Measurements from ENCODE around the gene HOXB6. TPM values are rescaled to one million over a fixed set of nuclear protein-coding genes. Genes with fewer than 3 reads are reported as not detected.

The HOXB6 gene
- polyA plus RNA-seq, 3 donors: not detected

Small RNA genes lying within 50 kb of the gene (small RNA-seq; reads per million reads assigned to genes)
- gene MIR196A1 (ENCODE audit: insufficient read length, low read depth): not detected

Other genes starting within 250 kb of the HOXB6 start
- 1 to 10 TPM in 1 of 3 donors, under 1 TPM in 2; 0.13 to 1.0 (median 0.52) TPM for gene SKAP1, start 174.8 kb downstream of the HOXB6 start, polyA plus RNA-seq
- not detected for gene HOXB1, start 74.0 kb downstream of the HOXB6 start, polyA plus RNA-seq
- 1 to 10 TPM; 1.6 to 3.8 (median 3.3) TPM for gene HOXB2, start 59.9 kb downstream of the HOXB6 start, polyA plus RNA-seq
- gene HOXB4, start 26.6 kb downstream of the HOXB6 start, polyA plus RNA-seq: under 1 TPM in 1 of 3 donors, not detected in 2; 0.16 TPM
- under 1 TPM in 1 of 3 donors, not detected in 2; 0.56 TPM for gene HOXB3, start 14.7 kb downstream of the HOXB6 start, polyA plus RNA-seq
- gene HOXB5, start 11.2 kb downstream of the HOXB6 start, polyA plus RNA-seq: not detected
- not detected for gene HOXB7, start 6.0 kb upstream of the HOXB6 start, polyA plus RNA-seq
- gene HOXB8, start 10.3 kb upstream of the HOXB6 start, polyA plus RNA-seq: not detected
- gene HOXB9, start 21.4 kb upstream of the HOXB6 start, polyA plus RNA-seq: not detected
- gene PRAC1, start 117.5 kb upstream of the HOXB6 start, polyA plus RNA-seq: not detected
- not detected for gene PRAC2, start 118.2 kb upstream of the HOXB6 start, polyA plus RNA-seq
- not detected for gene HOXB13, start 123.8 kb upstream of the HOXB6 start, polyA plus RNA-seq
- not detected for gene TTLL6, start 212.2 kb upstream of the HOXB6 start, polyA plus RNA-seq
- gene CALCOCO2, start 226.0 kb upstream of the HOXB6 start, polyA plus RNA-seq: 100 to 1,000 TPM in 2 of 3 donors, 10 to 100 TPM in 1; 87.5 to 280 (median 214) TPM

Data from CD14-positive monocyte (primary cell).